ENCODE measurements around the gene NIPA2. TPM values are rescaled to one million over a fixed set of nuclear protein-coding genes. Genes with fewer than 3 reads are reported as not detected.

Gene NIPA2
- total RNA-seq, 1 experiment from 2014 or later = 108 TPM

DNA sequence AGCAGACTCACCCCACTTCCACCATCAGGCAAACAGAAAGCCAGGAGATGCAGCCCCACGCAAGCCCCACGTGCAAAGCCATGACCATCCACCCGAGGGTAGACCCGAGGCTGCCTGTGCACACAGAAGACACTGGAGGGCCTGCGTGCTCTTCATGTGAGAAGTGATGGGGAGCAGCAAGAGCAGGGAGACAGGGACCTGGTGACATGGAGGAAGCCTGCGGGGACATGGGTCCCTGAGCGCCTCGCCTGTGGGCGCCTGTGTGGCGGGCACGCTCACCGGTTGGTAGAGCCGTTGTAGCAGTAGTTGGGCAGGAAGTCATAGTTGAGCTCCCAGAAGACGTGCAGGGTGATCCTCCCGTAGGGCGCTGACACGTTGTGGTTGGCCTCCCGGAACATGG is 65.0 kb downstream of the NIPA2 start:
- TF ChIP-seq EZH2 (IDR thresholded peaks at IDR 0.05; ENCODE audit: low read length, unreplicated experiment) = no peak
- TF ChIP-seq, protein P1, sequence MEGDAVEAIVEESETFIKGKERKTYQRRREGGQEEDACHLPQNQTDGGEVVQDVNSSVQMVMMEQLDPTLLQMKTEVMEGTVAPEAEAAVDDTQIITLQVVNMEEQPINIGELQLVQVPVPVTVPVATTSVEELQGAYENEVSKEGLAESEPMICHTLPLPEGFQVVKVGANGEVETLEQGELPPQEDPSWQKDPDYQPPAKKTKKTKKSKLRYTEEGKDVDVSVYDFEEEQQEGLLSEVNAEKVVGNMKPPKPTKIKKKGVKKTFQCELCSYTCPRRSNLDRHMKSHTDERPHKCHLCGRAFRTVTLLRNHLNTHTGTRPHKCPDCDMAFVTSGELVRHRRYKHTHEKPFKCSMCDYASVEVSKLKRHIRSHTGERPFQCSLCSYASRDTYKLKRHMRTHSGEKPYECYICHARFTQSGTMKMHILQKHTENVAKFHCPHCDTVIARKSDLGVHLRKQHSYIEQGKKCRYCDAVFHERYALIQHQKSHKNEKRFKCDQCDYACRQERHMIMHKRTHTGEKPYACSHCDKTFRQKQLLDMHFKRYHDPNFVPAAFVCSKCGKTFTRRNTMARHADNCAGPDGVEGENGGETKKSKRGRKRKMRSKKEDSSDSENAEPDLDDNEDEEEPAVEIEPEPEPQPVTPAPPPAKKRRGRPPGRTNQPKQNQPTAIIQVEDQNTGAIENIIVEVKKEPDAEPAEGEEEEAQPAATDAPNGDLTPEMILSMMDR (conservative IDR thresholded peaks at IDR 0.05; ENCODE audit: low read depth, low read length) = no peak
- no peaks in the 10 kb centered on the region for H4K20me1 ChIP-seq (ENCODE audit: low read length)
- no peaks in the 10 kb centered on the region for H3K27me3 ChIP-seq (ENCODE audit: low read length)
- no peak overlapping the region for H3K4me3 ChIP-seq (ENCODE audit: low read length)
- no peaks in the 10 kb centered on the region for H3K79me2 ChIP-seq (ENCODE audit: low read length)
- no TSS peak for BruUV-seq (replicated peaks)
- DNase-seq = no peak
- H3K9ac ChIP-seq (ENCODE audit: low read length) = no peak overlapping the region
- no peaks in the 10 kb centered on the region for H3K9me2 ChIP-seq (replicated peaks; ENCODE audit: low read length)
- intact Hi-C loops (cut with micrococcal nuclease) = no loop called here
- no peaks in the 10 kb centered on the region for H3F3A ChIP-seq (ENCODE audit: low read length, unreplicated experiment)
- no peak overlapping the region for H3K4me2 ChIP-seq (ENCODE audit: low read length)
- ChIA-PET CTCF (no interaction called here), POLR2A (ENCODE audit: unreplicated experiment) (no interaction called here)
- H2AFZ ChIP-seq (ENCODE audit: low read length) = no peak overlapping the region
- ATAC-seq = no peak
- H3K4me1 ChIP-seq (ENCODE audit: insufficient read depth, low read length) = no peaks in the 10 kb centered on the region
- no peak overlapping the region for H3K27ac ChIP-seq (ENCODE audit: low read length)
- peaks cover 19% of the 10 kb centered on the region for H3K36me3 ChIP-seq (ENCODE audit: low read depth, low read length)
- no peaks in the 10 kb centered on the region for H3K9me3 ChIP-seq (ENCODE audit: low read length)

DNA sequence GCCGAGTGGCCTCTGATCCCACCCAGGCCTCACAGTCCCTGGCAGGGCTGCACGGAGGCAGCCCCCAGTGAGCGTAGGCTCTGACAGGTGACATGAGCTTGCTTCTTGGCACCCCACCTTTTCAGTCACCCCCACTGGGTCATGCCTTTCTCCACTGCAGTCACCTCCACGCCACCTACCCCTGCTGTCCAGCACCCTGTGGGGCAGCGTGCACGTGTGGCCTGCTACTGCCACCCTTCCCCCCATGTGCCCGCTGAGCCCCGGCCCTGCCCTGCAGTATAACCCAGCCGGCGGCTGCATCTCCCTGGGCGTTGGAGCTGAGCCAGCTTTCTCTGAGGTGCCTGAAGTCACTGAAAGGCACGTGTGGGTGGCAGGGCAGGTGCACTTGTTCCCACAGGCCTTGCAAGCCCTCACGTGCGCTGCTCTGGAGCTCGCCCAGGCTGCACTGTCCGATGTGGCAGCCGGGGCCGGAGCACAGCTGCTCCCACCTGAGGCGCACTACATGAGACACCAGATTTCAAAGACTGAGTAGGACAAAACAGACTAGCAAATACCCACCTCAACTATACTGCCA is 65.6 kb downstream of the NIPA2 start:
- Histone ChIP-seq H3F3A (ENCODE audit: low read length, unreplicated experiment) (no peaks in the 10 kb centered on the region), H4K20me1 (ENCODE audit: low read length) (no peaks in the 10 kb centered on the region), H3K27ac (ENCODE audit: low read length) (no peak overlapping the region), H3K79me2 (ENCODE audit: low read length) (no peaks in the 10 kb centered on the region), H3K4me2 (ENCODE audit: low read length) (no peak overlapping the region), H3K9me2 (replicated peaks; ENCODE audit: low read length) (no peaks in the 10 kb centered on the region), H3K9ac (ENCODE audit: low read length) (no peak overlapping the region), H2AFZ (ENCODE audit: low read length) (no peak overlapping the region), H3K36me3 (ENCODE audit: low read depth, low read length) (peaks cover 22% of the 10 kb centered on the region), H3K4me1 (ENCODE audit: insufficient read depth, low read length) (0 out of 2 replicates have a peak, but pooled peaks cover 3% of the 10 kb centered on the region), H3K9me3 (ENCODE audit: low read length) (no peaks in the 10 kb centered on the region), H3K27me3 (ENCODE audit: low read length) (no peaks in the 10 kb centered on the region), H3K4me3 (ENCODE audit: low read length) (no peak overlapping the region)
- TF ChIP-seq EZH2 (IDR thresholded peaks at IDR 0.05; ENCODE audit: low read length, unreplicated experiment) = no peak
- TF ChIP-seq, protein P1 (conservative IDR thresholded peaks at IDR 0.05; ENCODE audit: low read depth, low read length) = no peak
- TF ChIP-seq EZH2phosphoT487 (IDR thresholded peaks at IDR 0.05; ENCODE audit: borderline replicate concordance, low read length) = no peak
- BruUV-seq (replicated peaks) = no TSS peak
- intact Hi-C loops (cut with micrococcal nuclease) = no loop called here
- DNase-seq (no peak), ATAC-seq (no peak)
- POLR2A ChIA-PET (ENCODE audit: unreplicated experiment) = no interaction called here
- CTCF ChIA-PET = no interaction called here

DNA sequence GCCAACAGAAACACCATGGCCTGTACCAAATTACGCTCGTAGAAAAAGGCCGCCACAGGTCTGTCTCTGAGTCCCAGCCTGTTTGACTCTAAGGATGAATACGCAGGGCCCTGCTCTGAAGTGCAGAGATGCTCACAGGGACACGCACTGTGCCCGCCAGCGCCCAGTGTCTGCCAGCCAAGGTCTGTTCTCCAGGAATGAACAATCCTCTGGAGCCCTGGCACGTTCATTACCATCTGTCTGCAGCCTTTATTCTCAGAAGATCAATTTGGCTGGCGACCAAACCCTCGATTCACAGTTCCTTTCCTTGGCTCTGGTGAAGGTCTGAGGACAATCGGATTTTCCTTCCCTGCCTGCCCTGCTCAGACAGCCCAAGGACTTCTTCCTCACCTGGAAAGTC is 66.3 kb downstream of the NIPA2 start:
- DNase-seq (no peak), ATAC-seq (no peak)
- Histone ChIP-seq H3K4me2 (ENCODE audit: low read length) (no peak overlapping the region), H2AFZ (ENCODE audit: low read length) (no peak overlapping the region), H3K9me2 (replicated peaks; ENCODE audit: low read length) (no peaks in the 10 kb centered on the region), H3K36me3 (ENCODE audit: low read depth, low read length) (peaks cover 28% of the 10 kb centered on the region), H3K4me3 (ENCODE audit: low read length) (no peak overlapping the region), H3K9ac (ENCODE audit: low read length) (no peak overlapping the region), H4K20me1 (ENCODE audit: low read length) (no peaks in the 10 kb centered on the region), H3K27ac (ENCODE audit: low read length) (no peak overlapping the region), H3K9me3 (ENCODE audit: low read length) (no peaks in the 10 kb centered on the region), H3K4me1 (ENCODE audit: insufficient read depth, low read length) (0 out of 2 replicates have a peak, but pooled peaks cover 4% of the 10 kb centered on the region), H3F3A (ENCODE audit: low read length, unreplicated experiment) (no peaks in the 10 kb centered on the region), H3K27me3 (ENCODE audit: low read length) (no peaks in the 10 kb centered on the region), H3K79me2 (ENCODE audit: low read length) (no peaks in the 10 kb centered on the region)
- POLR2A ChIA-PET (ENCODE audit: unreplicated experiment) = no interaction called here
- intact Hi-C loops (cut with micrococcal nuclease) = no loop called here
- BruUV-seq (replicated peaks) = no TSS peak
- TF ChIP-seq EZH2 (IDR thresholded peaks at IDR 0.05; ENCODE audit: low read length, unreplicated experiment) (no peak), EZH2phosphoT487 (IDR thresholded peaks at IDR 0.05; ENCODE audit: borderline replicate concordance, low read length) (no peak)
- TF ChIP-seq, protein P1 (conservative IDR thresholded peaks at IDR 0.05; ENCODE audit: low read depth, low read length) = no peak
- CTCF ChIA-PET = no interaction called here
